ENCODE measurements around the gene SYT12.

- TF ChIP-seq CTCF (IDR thresholded peaks at IDR 0.05 in 2 of 3, conservative IDR thresholded peaks at IDR 0.05 in 1 of 3; ENCODE audit: borderline replicate concordance in 1 of 3, insufficient read depth in 1 of 3, low read depth in 2 of 3, low read length in 2 of 3) (no peak), MAX (IDR thresholded peaks at IDR 0.05) (no peak), POLR2A (IDR thresholded peaks at IDR 0.05; ENCODE audit: borderline replicate concordance, extremely low read depth, insufficient read depth, insufficient read length) (no peak), POLR2AphosphoS5 (IDR thresholded peaks at IDR 0.05; ENCODE audit: low read depth, low read length) (no peak), ATF3 (IDR thresholded peaks at IDR 0.05) (no peak), ELF1 (IDR thresholded peaks at IDR 0.05; ENCODE audit: borderline replicate concordance, low read depth) (no peak), SP1 (IDR thresholded peaks at IDR 0.05; ENCODE audit: low read depth) (no peak), YY1 (IDR thresholded peaks at IDR 0.05; ENCODE audit: extremely low read depth, insufficient replicate concordance, low read depth, low read length) (no peak), REST (IDR thresholded peaks at IDR 0.05; ENCODE audit: low read depth) (no peak), EZH2 (IDR thresholded peaks at IDR 0.05) (no peak), JUND (IDR thresholded peaks at IDR 0.05) (no peak), SIN3A (IDR thresholded peaks at IDR 0.05; ENCODE audit: low read depth) (no peak)
These were observed 8.0 kb downstream of the SYT12 start for GRCh38 chr11:67030976-67031375.
